Upper lobe of right lung (tissue), 1 donor: ENCODE results near the gene NDUFAF2. TPM values are rescaled to one million over a fixed set of nuclear protein-coding genes. Genes with fewer than 3 reads are reported as not detected.

Source experiments
- ATAC-seq: fragments of 200-7000 bp; cut with Tn5 transposase; one replicate; pipeline ENCODE4 v1.9.1; 2020; ENCODE audit warnings: mild to moderate bottlenecking, moderate library complexity
- DNase-seq: peaks from one replicate; pipeline ENCODE4 v3.0.0-alpha.2; 2020
- H3K27ac ChIP-seq: fragments of 200-600 bp; one replicate; pipeline ENCODE4 v1.8.0; 2022
- H3K27me3 ChIP-seq: fragments of 200-600 bp; one replicate; pipeline ENCODE4 v1.8.0; 2022; ENCODE audit warnings: mild to moderate bottlenecking
- H3K36me3 ChIP-seq: fragments of 200-600 bp; one replicate; pipeline ENCODE4 v1.8.0; 2022
- H3K4me1 ChIP-seq: fragments of 200-600 bp; one replicate; pipeline ENCODE4 v1.8.0; 2022
- H3K4me3 ChIP-seq: fragments of 200-600 bp; one replicate; pipeline ENCODE4 v1.8.0; 2022; ENCODE audit warnings: mild to moderate bottlenecking
- H3K9me3 ChIP-seq: fragments of 200-600 bp; one replicate; pipeline ENCODE4 v1.8.0; 2022
- intact Hi-C: fragments of 100-400 bp; cut with DNase I; formaldehyde crosslinking; loops from one replicate; pipeline ENCODE4 v1.11.0; 2022
- total RNA-seq: library from RNA; stranded (reverse); fragmentation: NEBNext Ultra II Directional; extraction: Animal tissue kit (Norgen Biotek cat#: 25700); gene quantifications from one replicate; pipeline ENCODE4 v1.2.1, GENCODE V29; 2021
- TF ChIP-seq, protein P1 (sequence below): fragments of 200-600 bp; IDR thresholded peaks from one replicate; pipeline ENCODE4 v1.8.0; 2022; ENCODE audit warnings: antibody characterized with exemption
- donor health status: DM: no; HTN: yes; CAD: no; lungs with severe emphysema.

NDUFAF2 gene
- total RNA-seq, 1 donor from 2014 or later = 17.9 TPM

DNA sequence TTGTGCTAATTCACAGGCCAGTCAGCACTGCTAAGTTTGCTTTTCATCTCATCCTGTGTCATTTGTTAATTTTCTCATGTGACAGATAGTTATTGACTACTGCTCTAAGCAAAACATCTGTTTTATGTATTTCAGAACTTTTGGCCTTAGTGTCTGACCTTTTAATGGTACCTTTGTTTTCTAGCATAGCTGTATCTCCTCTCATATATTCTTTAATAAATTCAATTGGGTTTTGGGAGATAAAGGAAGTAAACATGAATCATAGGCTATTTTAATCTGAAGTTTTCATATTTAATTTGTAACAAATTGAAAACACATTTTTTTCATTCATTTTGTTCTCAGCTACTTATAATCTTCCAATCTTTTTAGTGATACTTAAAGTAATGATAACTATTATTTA is 13.1 kb downstream of the NDUFAF2 start:
- Histone ChIP-seq H3K27me3 (no peaks in the 10 kb centered on the region), H3K4me1 (no peaks in the 10 kb centered on the region), H3K4me3 (no peak overlapping the region), H3K27ac (no peak overlapping the region), H3K9me3 (no peaks in the 10 kb centered on the region), H3K36me3 (no peaks in the 10 kb centered on the region)
- intact Hi-C loops = no loop called here
- no peak for ATAC-seq
- TF ChIP-seq, protein P1, sequence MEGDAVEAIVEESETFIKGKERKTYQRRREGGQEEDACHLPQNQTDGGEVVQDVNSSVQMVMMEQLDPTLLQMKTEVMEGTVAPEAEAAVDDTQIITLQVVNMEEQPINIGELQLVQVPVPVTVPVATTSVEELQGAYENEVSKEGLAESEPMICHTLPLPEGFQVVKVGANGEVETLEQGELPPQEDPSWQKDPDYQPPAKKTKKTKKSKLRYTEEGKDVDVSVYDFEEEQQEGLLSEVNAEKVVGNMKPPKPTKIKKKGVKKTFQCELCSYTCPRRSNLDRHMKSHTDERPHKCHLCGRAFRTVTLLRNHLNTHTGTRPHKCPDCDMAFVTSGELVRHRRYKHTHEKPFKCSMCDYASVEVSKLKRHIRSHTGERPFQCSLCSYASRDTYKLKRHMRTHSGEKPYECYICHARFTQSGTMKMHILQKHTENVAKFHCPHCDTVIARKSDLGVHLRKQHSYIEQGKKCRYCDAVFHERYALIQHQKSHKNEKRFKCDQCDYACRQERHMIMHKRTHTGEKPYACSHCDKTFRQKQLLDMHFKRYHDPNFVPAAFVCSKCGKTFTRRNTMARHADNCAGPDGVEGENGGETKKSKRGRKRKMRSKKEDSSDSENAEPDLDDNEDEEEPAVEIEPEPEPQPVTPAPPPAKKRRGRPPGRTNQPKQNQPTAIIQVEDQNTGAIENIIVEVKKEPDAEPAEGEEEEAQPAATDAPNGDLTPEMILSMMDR = no peak
- no peak for DNase-seq

DNA sequence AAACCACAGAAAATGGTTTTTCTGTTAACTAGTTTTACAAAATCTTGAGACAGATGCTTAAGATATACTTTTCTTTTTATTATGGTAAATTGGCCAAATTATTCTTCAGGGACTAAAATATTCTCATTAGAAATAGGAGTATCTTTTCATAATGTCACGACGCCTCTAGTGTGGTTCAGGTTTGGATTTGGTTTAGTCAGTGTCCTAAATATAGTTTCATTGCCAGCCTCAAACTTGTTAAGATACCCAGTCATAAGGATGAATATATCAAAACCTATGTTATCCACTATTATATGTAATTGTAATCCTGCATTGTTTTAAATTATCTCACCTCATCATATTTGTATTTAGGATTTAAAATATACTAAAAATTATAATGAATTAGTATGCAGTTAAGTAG is 13.7 kb downstream of the NDUFAF2 start:
- DNase-seq (no peak), ATAC-seq (no peak)
- intact Hi-C loops = no loop called here
- H3K27me3 ChIP-seq = no peaks in the 10 kb centered on the region
- H3K4me3 ChIP-seq = no peak overlapping the region
- no peaks in the 10 kb centered on the region for H3K9me3 ChIP-seq
- H3K27ac ChIP-seq = no peak overlapping the region
- no peaks in the 10 kb centered on the region for H3K36me3 ChIP-seq
- H3K4me1 ChIP-seq = no peaks in the 10 kb centered on the region
- TF ChIP-seq, protein P1 = no peak

DNA sequence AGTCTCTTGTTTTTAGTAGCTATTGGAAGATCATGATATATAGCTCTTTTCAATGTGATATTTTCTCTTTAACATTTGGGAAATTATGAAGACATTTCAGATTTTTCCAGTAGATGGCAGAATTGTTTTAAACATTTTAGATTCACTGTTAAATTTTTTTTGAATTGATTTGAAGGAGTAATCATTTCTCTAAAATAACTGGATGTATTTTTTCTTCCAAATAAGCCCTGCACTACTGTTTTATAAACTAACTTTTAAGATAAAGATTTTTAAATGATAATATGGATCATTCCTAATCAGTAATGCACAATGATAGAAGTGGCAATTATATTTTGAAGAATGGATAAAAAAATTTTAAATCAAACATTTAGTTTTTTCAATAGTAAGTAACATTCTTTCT is 14.2 kb downstream of the NDUFAF2 start:
- H3K36me3 ChIP-seq = no peaks in the 10 kb centered on the region
- H3K27me3 ChIP-seq = no peaks in the 10 kb centered on the region
- no peak overlapping the region for H3K4me3 ChIP-seq
- intact Hi-C loops = no loop called here
- TF ChIP-seq, protein P1 = peak; percentile 28
- no peaks in the 10 kb centered on the region for H3K9me3 ChIP-seq
- H3K4me1 ChIP-seq = no peaks in the 10 kb centered on the region
- ATAC-seq = no peak
- H3K27ac ChIP-seq = no peak overlapping the region
- no peak for DNase-seq

DNA sequence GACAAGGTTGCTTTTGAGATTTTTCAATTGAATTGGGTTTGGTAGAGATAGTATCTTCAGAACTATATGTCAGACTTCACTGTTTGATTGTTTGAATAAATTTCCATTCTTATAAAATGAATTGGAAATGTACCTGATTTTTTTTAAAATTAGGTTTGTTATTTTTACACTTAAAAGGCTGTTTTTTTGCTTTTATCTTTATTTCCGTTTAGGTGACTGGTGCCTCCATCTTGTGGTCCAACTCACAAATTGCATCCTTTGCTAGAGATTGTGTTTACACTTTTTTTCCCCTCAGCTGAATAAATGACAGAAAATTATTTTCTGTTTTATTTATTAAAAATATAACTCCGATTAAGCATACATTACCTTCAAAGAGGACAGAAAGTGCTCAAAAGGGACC is 15.6 kb downstream of the NDUFAF2 start:
- Histone ChIP-seq H3K36me3 (no peaks in the 10 kb centered on the region), H3K9me3 (no peaks in the 10 kb centered on the region), H3K27me3 (no peaks in the 10 kb centered on the region), H3K4me3 (no peak overlapping the region), H3K27ac (no peak overlapping the region), H3K4me1 (no peaks in the 10 kb centered on the region)
- ATAC-seq (no peak), DNase-seq (no peak)
- TF ChIP-seq, protein P1 = peak; percentile 46
- intact Hi-C loops = no loop called here

DNA sequence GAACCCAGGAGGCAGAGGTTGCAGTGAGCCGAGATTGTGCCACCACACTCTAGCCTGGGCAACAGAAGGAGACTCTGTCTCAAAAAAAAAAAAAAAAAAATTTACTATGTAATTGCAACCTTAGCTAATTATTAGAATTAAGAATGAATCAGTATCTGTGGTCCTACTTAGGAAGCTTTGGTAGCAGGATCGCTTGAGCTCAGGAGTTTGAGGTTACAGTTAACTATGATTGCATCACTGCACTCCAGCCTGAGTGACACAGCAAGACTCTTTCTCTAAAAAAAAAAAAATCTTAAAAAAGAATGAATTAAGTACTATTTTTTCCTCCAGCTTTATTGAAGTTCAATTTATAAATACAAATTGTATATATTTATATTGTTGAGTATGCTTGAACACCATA is 16.7 kb downstream of the NDUFAF2 start:
- TF ChIP-seq, protein P1 = no peak
- no peaks in the 10 kb centered on the region for H3K4me1 ChIP-seq
- H3K36me3 ChIP-seq = no peaks in the 10 kb centered on the region
- intact Hi-C loops = no loop called here
- DNase-seq (no peak), ATAC-seq (no peak)
- no peak overlapping the region for H3K4me3 ChIP-seq
- H3K27ac ChIP-seq = no peak overlapping the region
- H3K27me3 ChIP-seq = no peaks in the 10 kb centered on the region
- no peaks in the 10 kb centered on the region for H3K9me3 ChIP-seq

DNA sequence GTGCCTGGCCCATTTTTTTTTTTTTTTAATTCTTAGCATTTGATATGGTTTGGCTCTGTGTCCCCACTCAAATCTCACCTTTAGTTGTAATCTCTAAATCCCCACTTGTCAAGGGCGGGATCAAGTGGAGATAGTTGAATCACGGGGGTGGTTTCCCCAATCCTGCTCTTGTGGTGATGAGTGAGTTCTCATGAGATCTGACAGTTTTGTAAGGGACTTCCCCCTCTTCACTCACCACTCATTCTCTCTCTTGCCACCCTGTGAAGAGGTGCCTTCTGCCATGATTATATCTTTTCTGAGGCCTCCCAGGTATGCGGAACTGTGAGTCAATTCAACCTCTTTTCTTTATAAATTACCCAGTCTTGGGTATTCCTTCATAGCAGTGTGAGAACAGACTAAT is 27.2 kb downstream of the NDUFAF2 start:
- TF ChIP-seq, protein P1 = no peak
- DNase-seq (no peak), ATAC-seq (no peak)
- Histone ChIP-seq H3K9me3 (peaks cover 15% of the 10 kb centered on the region), H3K27ac (no peak overlapping the region), H3K4me3 (no peak overlapping the region), H3K4me1 (no peaks in the 10 kb centered on the region), H3K27me3 (no peaks in the 10 kb centered on the region), H3K36me3 (no peaks in the 10 kb centered on the region)
- intact Hi-C loops = no loop called here
